ENCODE data around the gene SCN5A. TPM values are rescaled to one million over a fixed set of nuclear protein-coding genes. Genes with fewer than 3 reads are reported as not detected.

The SCN5A gene
- total RNA-seq, 1 experiment from 2014 or later: 0.69 TPM

- no peaks in the 10 kb centered on the region for H3K27me3 ChIP-seq (ENCODE audit: control insufficient read depth, insufficient read depth, low read length)
- TF ChIP-seq, protein P1, sequence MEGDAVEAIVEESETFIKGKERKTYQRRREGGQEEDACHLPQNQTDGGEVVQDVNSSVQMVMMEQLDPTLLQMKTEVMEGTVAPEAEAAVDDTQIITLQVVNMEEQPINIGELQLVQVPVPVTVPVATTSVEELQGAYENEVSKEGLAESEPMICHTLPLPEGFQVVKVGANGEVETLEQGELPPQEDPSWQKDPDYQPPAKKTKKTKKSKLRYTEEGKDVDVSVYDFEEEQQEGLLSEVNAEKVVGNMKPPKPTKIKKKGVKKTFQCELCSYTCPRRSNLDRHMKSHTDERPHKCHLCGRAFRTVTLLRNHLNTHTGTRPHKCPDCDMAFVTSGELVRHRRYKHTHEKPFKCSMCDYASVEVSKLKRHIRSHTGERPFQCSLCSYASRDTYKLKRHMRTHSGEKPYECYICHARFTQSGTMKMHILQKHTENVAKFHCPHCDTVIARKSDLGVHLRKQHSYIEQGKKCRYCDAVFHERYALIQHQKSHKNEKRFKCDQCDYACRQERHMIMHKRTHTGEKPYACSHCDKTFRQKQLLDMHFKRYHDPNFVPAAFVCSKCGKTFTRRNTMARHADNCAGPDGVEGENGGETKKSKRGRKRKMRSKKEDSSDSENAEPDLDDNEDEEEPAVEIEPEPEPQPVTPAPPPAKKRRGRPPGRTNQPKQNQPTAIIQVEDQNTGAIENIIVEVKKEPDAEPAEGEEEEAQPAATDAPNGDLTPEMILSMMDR (IDR thresholded peaks at IDR 0.05): no peak
- no peak for TF ChIP-seq TCF7L2 (IDR thresholded peaks at IDR 0.05; ENCODE audit: low read depth, low read length)
- no peak for TF ChIP-seq SIN3A (IDR thresholded peaks at IDR 0.05; ENCODE audit: borderline replicate concordance, insufficient read depth, low read depth, low read length)
- no peak for TF ChIP-seq POLR2AphosphoS5 (IDR thresholded peaks at IDR 0.05; ENCODE audit: low read depth, low read length)
- TF ChIP-seq, protein P2, sequence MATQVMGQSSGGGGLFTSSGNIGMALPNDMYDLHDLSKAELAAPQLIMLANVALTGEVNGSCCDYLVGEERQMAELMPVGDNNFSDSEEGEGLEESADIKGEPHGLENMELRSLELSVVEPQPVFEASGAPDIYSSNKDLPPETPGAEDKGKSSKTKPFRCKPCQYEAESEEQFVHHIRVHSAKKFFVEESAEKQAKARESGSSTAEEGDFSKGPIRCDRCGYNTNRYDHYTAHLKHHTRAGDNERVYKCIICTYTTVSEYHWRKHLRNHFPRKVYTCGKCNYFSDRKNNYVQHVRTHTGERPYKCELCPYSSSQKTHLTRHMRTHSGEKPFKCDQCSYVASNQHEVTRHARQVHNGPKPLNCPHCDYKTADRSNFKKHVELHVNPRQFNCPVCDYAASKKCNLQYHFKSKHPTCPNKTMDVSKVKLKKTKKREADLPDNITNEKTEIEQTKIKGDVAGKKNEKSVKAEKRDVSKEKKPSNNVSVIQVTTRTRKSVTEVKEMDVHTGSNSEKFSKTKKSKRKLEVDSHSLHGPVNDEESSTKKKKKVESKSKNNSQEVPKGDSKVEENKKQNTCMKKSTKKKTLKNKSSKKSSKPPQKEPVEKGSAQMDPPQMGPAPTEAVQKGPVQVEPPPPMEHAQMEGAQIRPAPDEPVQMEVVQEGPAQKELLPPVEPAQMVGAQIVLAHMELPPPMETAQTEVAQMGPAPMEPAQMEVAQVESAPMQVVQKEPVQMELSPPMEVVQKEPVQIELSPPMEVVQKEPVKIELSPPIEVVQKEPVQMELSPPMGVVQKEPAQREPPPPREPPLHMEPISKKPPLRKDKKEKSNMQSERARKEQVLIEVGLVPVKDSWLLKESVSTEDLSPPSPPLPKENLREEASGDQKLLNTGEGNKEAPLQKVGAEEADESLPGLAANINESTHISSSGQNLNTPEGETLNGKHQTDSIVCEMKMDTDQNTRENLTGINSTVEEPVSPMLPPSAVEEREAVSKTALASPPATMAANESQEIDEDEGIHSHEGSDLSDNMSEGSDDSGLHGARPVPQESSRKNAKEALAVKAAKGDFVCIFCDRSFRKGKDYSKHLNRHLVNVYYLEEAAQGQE (IDR thresholded peaks at IDR 0.05; ENCODE audit: insufficient read depth in 1 of 2, low read depth in 2 of 2, low read length in 1 of 2): no peak
- CTCF ChIA-PET: no interaction called here
- BruUV-seq (replicated peaks): no TSS peak
- in situ Hi-C loops (cut with HindIII; ENCODE audit: low pct_unique_long_range_greater_than_20kb, low sequenced_read_pairs): no loop called here
- H3K4me3 ChIP-seq (ENCODE audit: low read depth in 2 of 2, low read length in 2 of 2): no peak overlapping the region
- ATAC-seq: no peak
- no peaks in the 10 kb centered on the region for H3K4me1 ChIP-seq (ENCODE audit: control insufficient read depth, insufficient read depth, low read length)
- intact Hi-C loops (cut with micrococcal nuclease; ENCODE audit: unreplicated experiment): no loop called here
- no peak overlapping the region for H3K27ac ChIP-seq (ENCODE audit: low read length)
- no peak for DNase-seq (ENCODE audit: low read depth, low spot score)
- no peaks in the 10 kb centered on the region for H3K36me3 ChIP-seq (ENCODE audit: control insufficient read depth, insufficient read depth, low read length)
- H3K9me3 ChIP-seq (ENCODE audit: control insufficient read depth, insufficient read depth, low read depth, low read length): no peaks in the 10 kb centered on the region
- POLR2A ChIA-PET: no interaction called here
These were observed 13.0 kb downstream of the SCN5A start for GRCh38 chr3:38636464-38636863.

- Histone ChIP-seq H3K4me3 (ENCODE audit: low read depth in 2 of 2, low read length in 2 of 2) (no peak overlapping the region), H3K4me1 (ENCODE audit: control insufficient read depth, insufficient read depth, low read length) (no peaks in the 10 kb centered on the region), H3K27me3 (ENCODE audit: control insufficient read depth, insufficient read depth, low read length) (no peaks in the 10 kb centered on the region), H3K9me3 (ENCODE audit: control insufficient read depth, insufficient read depth, low read depth, low read length) (no peaks in the 10 kb centered on the region), H3K27ac (ENCODE audit: low read length) (no peak overlapping the region), H3K36me3 (ENCODE audit: control insufficient read depth, insufficient read depth, low read length) (no peaks in the 10 kb centered on the region)
- in situ Hi-C loops (cut with HindIII; ENCODE audit: low pct_unique_long_range_greater_than_20kb, low sequenced_read_pairs): no loop called here
- DNase-seq (ENCODE audit: low read depth, low spot score): no peak
- ATAC-seq: no peak; the same call in 1 of the 2 replicates
- ChIA-PET POLR2A (no interaction called here), CTCF (no interaction called here)
- no TSS peak for BruUV-seq (replicated peaks)
- intact Hi-C loops (cut with micrococcal nuclease; ENCODE audit: unreplicated experiment): no loop called here
- TF ChIP-seq SIN3A (IDR thresholded peaks at IDR 0.05; ENCODE audit: borderline replicate concordance, insufficient read depth, low read depth, low read length) (no peak), POLR2AphosphoS5 (IDR thresholded peaks at IDR 0.05; ENCODE audit: low read depth, low read length) (no peak), TCF7L2 (IDR thresholded peaks at IDR 0.05; ENCODE audit: low read depth, low read length) (no peak)
- TF ChIP-seq, protein P2 (IDR thresholded peaks at IDR 0.05; ENCODE audit: insufficient read depth in 1 of 2, low read depth in 2 of 2, low read length in 1 of 2): no peak
- TF ChIP-seq, protein P1 (IDR thresholded peaks at IDR 0.05): no peak
These were observed 15.4 kb downstream of the SCN5A start for GRCh38 chr3:38634111-38634510.

All from Panc1 (cell line).